SK-N-SH (cell line): ENCODE measurements around the gene SHH. TPM values are rescaled to one million over a fixed set of nuclear protein-coding genes. Genes with fewer than 3 reads are reported as not detected.

Experiments used
- CTCF ChIA-PET: fragments of 300-600, 350-600 bp; formaldehyde crosslinking; extraction: SDS; loops from one replicate; lab custom pipeline; 2021; lab: Yijun Ruan, JAX
- POLR2A ChIA-PET: fragments of 350-600 bp; sonication (Branson Sonifier 250); formaldehyde crosslinking; extraction: SDS; loops from one replicate; lab custom pipeline; 2020; ENCODE audit warnings: antibody characterized with exemption, inconsistent platforms; lab: Yijun Ruan, JAX
- DNase-seq: peaks from one replicate; pipeline ENCODE4 v3.0.0; 2012
- H2AFZ ChIP-seq: fragments of 200-600 bp; sonication (generic); 2 replicates; pipeline ENCODE4 v1.8.1; 2016; ENCODE audit warnings: antibody characterized with exemption, mild to moderate bottlenecking, low read depth
- H3F3A ChIP-seq: fragments of 200-600 bp; sonication (generic); replicated peaks from 2 replicates; pipeline ENCODE3; 2016; ENCODE audit warnings: antibody characterized with exemption, mild to moderate bottlenecking; ENCODE audit not compliant: insufficient read depth
- H3K27ac ChIP-seq, 2 experiments: fragments of 200-500 bp in 1 of 2; fragments of 200-600 bp in 1 of 2; sonication (Bioruptor generic) in 1 of 2; sonication (generic), shearing (Covaris generic) in 1 of 2; 2 replicates each; pipeline versions ENCODE4 v1.5.1 to v1.6.1; 2014 to 2016; ENCODE audit warnings: low read depth in 2 of 2, inconsistent platforms in 1 of 2, low read length in 1 of 2, mild to moderate bottlenecking in 1 of 2, mixed read lengths in 1 of 2
- H3K27me3 ChIP-seq: fragments of 200-600 bp; sonication (generic), shearing (Covaris generic); 2 replicates; pipeline ENCODE4 v1.6.1; 2016; ENCODE audit warnings: mixed run types; ENCODE audit not compliant: insufficient read depth
- H3K36me3 ChIP-seq, 2 experiments: fragments of 200-500 bp in 1 of 2; fragments of 200-600 bp in 1 of 2; sonication (Bioruptor generic) in 1 of 2; sonication (generic) in 1 of 2; replicated peaks in 1 of 2; 2 replicates each; pipeline versions ENCODE3 to v1.5.1; 2014 to 2016; ENCODE audit warnings: low read length in 1 of 2, mild to moderate bottlenecking in 1 of 2; ENCODE audit not compliant: insufficient read depth in 2 of 2, control insufficient read depth in 1 of 2
- H3K4me1 ChIP-seq, 2 experiments: fragments of 200-500 bp in 1 of 2; fragments of 200-600 bp in 1 of 2; sonication (Bioruptor generic) in 1 of 2; sonication (generic), shearing (Covaris generic) in 1 of 2; 2 replicates each; pipeline versions ENCODE4 v1.5.1 to v1.6.1; 2014 to 2016; ENCODE audit warnings: low read depth in 1 of 2, low read length in 1 of 2, mixed run types in 1 of 2; ENCODE audit not compliant: insufficient read depth in 2 of 2, control insufficient read depth in 1 of 2
- H3K4me2 ChIP-seq: fragments of 200-600 bp; sonication (generic), shearing (Covaris generic); 2 replicates; pipeline ENCODE4 v1.6.1; 2017; ENCODE audit warnings: mixed run types
- H3K4me3 ChIP-seq, 2 experiments: fragments of 200-500 bp in 1 of 2; fragments of 200-600 bp in 1 of 2; sonication (Bioruptor generic) in 1 of 2; sonication (generic), shearing (Covaris generic) in 1 of 2; 2 replicates each; pipeline versions ENCODE4 v1.5.1 to v1.8.1; 2014 to 2016; ENCODE audit warnings: low read depth in 2 of 2, inconsistent platforms in 1 of 2, low read length in 1 of 2, mild to moderate bottlenecking in 1 of 2, mixed read lengths in 1 of 2, moderate library complexity in 1 of 2
- H3K79me2 ChIP-seq: fragments of 200-600 bp; sonication (generic); 2 replicates; pipeline ENCODE4 v1.8.1; 2017; ENCODE audit warnings: mild to moderate bottlenecking; ENCODE audit not compliant: insufficient read depth
- H3K9ac ChIP-seq: fragments of 200-600 bp; sonication (generic); 2 replicates; pipeline ENCODE4 v1.6.1; 2017; ENCODE audit warnings: mixed run types
- H3K9me2 ChIP-seq: fragments of 200-600 bp; sonication (generic); 2 replicates; pipeline ENCODE4 v1.6.1; 2017; ENCODE audit warnings: mixed run types
- H3K9me3 ChIP-seq: fragments of 200-600 bp; sonication (generic); 2 replicates; pipeline ENCODE4 v1.6.1; 2017; ENCODE audit warnings: mixed run types, mild to moderate bottlenecking, moderate library complexity
- H4K20me1 ChIP-seq: fragments of 200-600 bp; sonication (generic); 2 replicates; pipeline ENCODE4 v1.6.1; 2017; ENCODE audit warnings: mild to moderate bottlenecking, mixed run types; ENCODE audit not compliant: insufficient read depth
- CHD2 ChIP-seq: fragments of 150-350 bp; IDR thresholded peaks from 2 replicates; pipeline ENCODE4 v1.6.1; 2018; ENCODE audit warnings: low read length; ENCODE audit not compliant: partially characterized antibody
- EP300 ChIP-seq, 2 experiments: IDR thresholded peaks; 2 replicates each; pipeline versions ENCODE4 v1.4.0 to v1.6.1; 2012; ENCODE audit warnings: borderline replicate concordance in 1 of 2, low read depth in 1 of 2, low read length in 1 of 2
- FOXM1 ChIP-seq: IDR thresholded peaks from 2 replicates; pipeline ENCODE4 v1.4.0; 2012; ENCODE audit warnings: low read depth, mild to moderate bottlenecking
- JUND ChIP-seq: IDR thresholded peaks from 2 replicates; pipeline ENCODE4 v1.4.0; 2012
- MAX ChIP-seq: IDR thresholded peaks from 2 replicates; pipeline ENCODE4 v1.4.0; 2012; ENCODE audit warnings: low read depth
- MEF2A ChIP-seq: IDR thresholded peaks from 2 replicates; pipeline ENCODE4 v1.4.0; 2012; ENCODE audit warnings: low read depth, borderline replicate concordance
- POLR2AphosphoS5 ChIP-seq: IDR thresholded peaks from 2 replicates; pipeline ENCODE4 v1.6.1; 2012; ENCODE audit warnings: low read depth, low read length
- RFX5 ChIP-seq: IDR thresholded peaks from 2 replicates; pipeline ENCODE4 v1.6.1; 2012; ENCODE audit warnings: mild to moderate bottlenecking, improper control_type of control experiment, low read length
- RXRA ChIP-seq: IDR thresholded peaks from 2 replicates; pipeline ENCODE4 v1.4.0; 2012; ENCODE audit warnings: low read depth, mild to moderate bottlenecking, borderline replicate concordance
- SIN3A ChIP-seq: IDR thresholded peaks from 2 replicates; pipeline ENCODE4 v1.6.1; 2012; ENCODE audit warnings: low read depth, mild to moderate bottlenecking, low read length, moderate library complexity, borderline replicate concordance
- USF1 ChIP-seq: IDR thresholded peaks from 2 replicates; pipeline ENCODE4 v1.4.0; 2012; ENCODE audit warnings: low read depth, borderline replicate concordance
- WGBS: methylation state at CpG from one replicate; pipeline ENCODE4 v1.1.6; 2017; ENCODE audit warnings: low lambda C conversion rate; 5-methylcytosine and 5-hydroxymethylcytosine counted together
- polyA plus RNA-seq, 3 experiments: library from polyadenylated mRNA; depleted of rRNA; stranded (reverse); fragments of >200 nt; gene quantifications; 2 replicates each; pipeline ENCODE4 v1.2.3, GENCODE V29; 2012
- TF ChIP-seq, protein P1 (sequence below): IDR thresholded peaks from 2 replicates; pipeline ENCODE4; 2012

The SHH gene
- polyA plus RNA-seq, 1 of the 3 experiments (the other 2 are of a cell fraction), result not detected

GRCh38 chr7:155774947-155775346 is 37.3 kb downstream of the SHH start:
- Histone ChIP-seq H3K9me3 (no peaks in the 10 kb centered on the region), H3K36me3 (peaks cover 49 to 94% of the 10 kb centered on the region in 2 experiments), H3K9me2 (no peaks in the 10 kb centered on the region), H3K27ac (no peak overlapping the region), H3F3A (no peaks in the 10 kb centered on the region), H3K4me1 (peaks cover 0 to 8% of the 10 kb centered on the region in 2 experiments; a peak in 1 of 4 replicates), H3K4me2 (no peak overlapping the region), H3K79me2 (no peaks in the 10 kb centered on the region), H3K4me3 (no peak overlapping the region), H4K20me1 (no peaks in the 10 kb centered on the region), H2AFZ (no peak overlapping the region), H3K9ac (no peak overlapping the region), H3K27me3 (no peaks in the 10 kb centered on the region)
- no peak for DNase-seq
- TF ChIP-seq USF1, result no peak
- no peak for TF ChIP-seq RFX5
- no peak for TF ChIP-seq RXRA
- TF ChIP-seq JUND, result no peak
- TF ChIP-seq MEF2A, result no peak
- TF ChIP-seq EP300 (IDR thresholded peaks at IDR 0.05; ENCODE audit: borderline replicate concordance in 1 of 2, low read depth in 1 of 2, low read length in 1 of 2), result no peak
- TF ChIP-seq MAX, result no peak
- no peak for TF ChIP-seq SIN3A
- TF ChIP-seq POLR2AphosphoS5, result no peak
- no peak for TF ChIP-seq CHD2
- ChIA-PET CTCF (interaction anchor here (0.8 to 6.3 kb wide), 3 partner anchors 8 to 176 kb away, joined by 3 to 56 read pairs (median 5); no protein-coding TSS in a partner anchor), POLR2A (no interaction called here)
- WGBS, result 97% methylated on average over 14 of the region's 14 CpGs

- peaks cover 43 to 91% of the 10 kb centered on the region in 2 experiments for H3K36me3 ChIP-seq
- 95% methylated on average over 4 of the region's 4 CpGs for WGBS
- H4K20me1 ChIP-seq, result peaks cover 5% of the 10 kb centered on the region
- no peaks in the 10 kb centered on the region; the same call in 1 of the 2 replicates for H3K79me2 ChIP-seq
- H3K4me3 ChIP-seq, result no peak overlapping the region
- DNase-seq, result no peak
- H3K4me2 ChIP-seq, result no peak overlapping the region
- TF ChIP-seq, protein P1, sequence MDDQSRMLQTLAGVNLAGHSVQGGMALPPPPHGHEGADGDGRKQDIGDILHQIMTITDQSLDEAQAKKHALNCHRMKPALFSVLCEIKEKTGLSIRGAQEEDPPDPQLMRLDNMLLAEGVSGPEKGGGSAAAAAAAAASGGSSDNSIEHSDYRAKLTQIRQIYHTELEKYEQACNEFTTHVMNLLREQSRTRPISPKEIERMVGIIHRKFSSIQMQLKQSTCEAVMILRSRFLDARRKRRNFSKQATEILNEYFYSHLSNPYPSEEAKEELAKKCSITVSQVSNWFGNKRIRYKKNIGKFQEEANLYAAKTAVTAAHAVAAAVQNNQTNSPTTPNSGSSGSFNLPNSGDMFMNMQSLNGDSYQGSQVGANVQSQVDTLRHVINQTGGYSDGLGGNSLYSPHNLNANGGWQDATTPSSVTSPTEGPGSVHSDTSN, result no peak
- TF ChIP-seq EP300 (IDR thresholded peaks at IDR 0.05; ENCODE audit: borderline replicate concordance in 1 of 2, low read depth in 1 of 2, low read length in 1 of 2), result no peak
- TF ChIP-seq FOXM1, result no peak
- no peak for TF ChIP-seq MAX
- H3K27ac ChIP-seq, result no peak overlapping the region; a peak in 1 of 4 replicates
- H3K9me2 ChIP-seq, result no peaks in the 10 kb centered on the region
- ChIA-PET POLR2A (no interaction called here), CTCF (interaction anchor here (0.8 to 6.3 kb wide), 5 partner anchors 13 to 174 kb away, joined by 3 to 56 read pairs (median 3); no protein-coding TSS in a partner anchor)
- H3F3A ChIP-seq, result no peaks in the 10 kb centered on the region
- H3K9me3 ChIP-seq, result no peaks in the 10 kb centered on the region
- H3K9ac ChIP-seq, result no peak overlapping the region
- no peak overlapping the region for H2AFZ ChIP-seq
- H3K4me1 ChIP-seq, result peaks cover 0 to 8% of the 10 kb centered on the region in 2 experiments; a peak in 1 of 4 replicates
- H3K27me3 ChIP-seq, result no peaks in the 10 kb centered on the region
Measured at GRCh38 chr7:155773531-155773930, 38.7 kb downstream of the SHH start.
